DND-41 (cell line): Measurements from ENCODE around the gene CALR3.
A peak's percentile ranks its signal among the peaks of the same experiment; 100 is the strongest.

Experiments
- ATAC-seq: fragments of 200-7000 bp; cut with Tn5 transposase; 3 replicates; pipeline ENCODE4 v1.9.1; 2021; ENCODE audit warnings: low read depth; ENCODE audit not compliant: insufficient read depth
- DNase-seq: peaks from one replicate; pipeline ENCODE4 v3.0.0-alpha.2; 2020
- H2AFZ ChIP-seq: 2 replicates; pipeline ENCODE4 v1.6.0; 2012; ENCODE audit warnings: low read depth, low read length
- H3K27ac ChIP-seq: 2 replicates; pipeline ENCODE4 v1.5.1; 2012; ENCODE audit warnings: low read length, inconsistent platforms
- H3K27me3 ChIP-seq: fragments of 200-600 bp; sonication (generic); 2 replicates; pipeline ENCODE4 v1.6.0; 2012; ENCODE audit warnings: low read length, mild to moderate bottlenecking, inconsistent platforms; ENCODE audit not compliant: insufficient read depth, poor library complexity
- H3K36me3 ChIP-seq: 2 replicates; pipeline ENCODE4 v1.5.1; 2012; ENCODE audit warnings: low read length, inconsistent platforms; ENCODE audit not compliant: insufficient read depth
- H3K4me1 ChIP-seq: 2 replicates; pipeline ENCODE4 v1.5.1; 2012; ENCODE audit warnings: mild to moderate bottlenecking, low read length; ENCODE audit not compliant: insufficient read depth
- H3K4me2 ChIP-seq: 2 replicates; pipeline ENCODE4 v1.6.0; 2012; ENCODE audit warnings: mild to moderate bottlenecking, moderate library complexity, low read length, inconsistent platforms; ENCODE audit not compliant: insufficient read depth
- H3K4me3 ChIP-seq, 2 experiments: fragments of 200-600 bp in 1 of 2; shearing (Covaris generic) in 1 of 2; 2 replicates each; pipeline ENCODE4 v1.5.1; 2012 to 2016; ENCODE audit warnings: inconsistent platforms in 2 of 2, low read length in 2 of 2, mild to moderate bottlenecking in 2 of 2, low read depth in 1 of 2, moderate library complexity in 1 of 2
- H3K79me2 ChIP-seq: 2 replicates; pipeline ENCODE4 v1.6.0; 2012; ENCODE audit warnings: low read length, inconsistent platforms; ENCODE audit not compliant: insufficient read depth
- H3K9ac ChIP-seq: 2 replicates; pipeline ENCODE4 v1.6.0; 2012; ENCODE audit warnings: low read depth, mild to moderate bottlenecking, inconsistent platforms, low read length, moderate library complexity
- H3K9me3 ChIP-seq: 2 replicates; pipeline ENCODE4 v1.5.1; 2012; ENCODE audit warnings: low read length, moderate library complexity, mild to moderate bottlenecking, inconsistent platforms; ENCODE audit not compliant: insufficient read depth, severe bottlenecking
- H4K20me1 ChIP-seq: 2 replicates; pipeline ENCODE4 v1.6.0; 2012; ENCODE audit warnings: low read length; ENCODE audit not compliant: insufficient read depth
- EZH2 ChIP-seq: IDR thresholded peaks from 3 replicates; pipeline ENCODE4 v1.6.1; 2012; ENCODE audit warnings: borderline replicate concordance, low read depth, mild to moderate bottlenecking, moderate library complexity, low read length, inconsistent platforms; ENCODE audit not compliant: severe bottlenecking
- TF ChIP-seq, protein P1 (sequence below): IDR thresholded peaks from 2 replicates; pipeline ENCODE4 v1.5.1; 2012; ENCODE audit warnings: borderline replicate concordance, low read length, moderate library complexity, mild to moderate bottlenecking; ENCODE audit not compliant: poor library complexity, severe bottlenecking; ENCODE audit errors: extremely low read depth

The CALR3 gene

DNA sequence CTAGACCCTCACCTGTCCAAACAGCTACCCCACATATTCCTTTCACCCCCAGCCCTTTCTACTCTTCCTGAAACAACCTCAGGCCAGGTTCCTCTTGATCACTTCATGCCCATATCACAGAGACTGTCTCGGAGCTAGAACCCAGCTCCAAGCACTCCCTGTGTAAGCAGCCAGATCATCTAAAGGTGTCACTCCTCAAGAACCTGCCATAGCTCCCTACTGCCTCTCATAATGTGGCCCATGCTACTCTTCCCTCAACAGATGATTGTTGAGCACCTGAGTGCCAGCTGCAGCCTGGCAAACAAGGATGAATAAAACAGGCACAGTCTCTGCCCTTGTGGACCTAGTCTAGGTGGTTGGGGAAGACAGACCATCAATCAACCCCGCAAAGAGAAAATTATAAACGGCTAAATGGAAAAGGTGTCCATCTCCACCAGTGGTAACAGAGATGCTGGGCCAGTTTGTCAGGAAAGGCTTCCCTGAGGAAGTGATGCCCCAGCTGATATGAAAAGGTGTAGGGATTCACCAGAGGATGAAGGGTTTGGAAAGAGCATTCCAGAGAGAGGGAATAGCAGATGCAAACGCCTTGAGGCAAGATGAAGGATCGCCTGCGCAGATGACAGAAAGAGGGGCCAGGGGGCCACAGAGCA, 32.5 kb downstream of the CALR3 start:
- Histone ChIP-seq H3K4me3 (no peak overlapping the region), H2AFZ (no peak overlapping the region), H3K27me3 (no peaks in the 10 kb centered on the region), H3K27ac (peak overlapping the region; percentile 33; the same call in 1 of the 2 replicates), H3K36me3 (peaks cover 16% of the 10 kb centered on the region; the same call in 1 of the 2 replicates), H3K4me2 (no peak overlapping the region), H3K4me1 (no peaks in the 10 kb centered on the region), H3K9ac (0 out of 2 replicates have a peak overlapping the region, but pooled peaks have one; percentile 9), H3K79me2 (peaks cover 95% of the 10 kb centered on the region), H3K9me3 (no peaks in the 10 kb centered on the region), H4K20me1 (peaks cover 83% of the 10 kb centered on the region)
- ATAC-seq = no peak
- TF ChIP-seq EZH2 = no peak
- TF ChIP-seq, protein P1, sequence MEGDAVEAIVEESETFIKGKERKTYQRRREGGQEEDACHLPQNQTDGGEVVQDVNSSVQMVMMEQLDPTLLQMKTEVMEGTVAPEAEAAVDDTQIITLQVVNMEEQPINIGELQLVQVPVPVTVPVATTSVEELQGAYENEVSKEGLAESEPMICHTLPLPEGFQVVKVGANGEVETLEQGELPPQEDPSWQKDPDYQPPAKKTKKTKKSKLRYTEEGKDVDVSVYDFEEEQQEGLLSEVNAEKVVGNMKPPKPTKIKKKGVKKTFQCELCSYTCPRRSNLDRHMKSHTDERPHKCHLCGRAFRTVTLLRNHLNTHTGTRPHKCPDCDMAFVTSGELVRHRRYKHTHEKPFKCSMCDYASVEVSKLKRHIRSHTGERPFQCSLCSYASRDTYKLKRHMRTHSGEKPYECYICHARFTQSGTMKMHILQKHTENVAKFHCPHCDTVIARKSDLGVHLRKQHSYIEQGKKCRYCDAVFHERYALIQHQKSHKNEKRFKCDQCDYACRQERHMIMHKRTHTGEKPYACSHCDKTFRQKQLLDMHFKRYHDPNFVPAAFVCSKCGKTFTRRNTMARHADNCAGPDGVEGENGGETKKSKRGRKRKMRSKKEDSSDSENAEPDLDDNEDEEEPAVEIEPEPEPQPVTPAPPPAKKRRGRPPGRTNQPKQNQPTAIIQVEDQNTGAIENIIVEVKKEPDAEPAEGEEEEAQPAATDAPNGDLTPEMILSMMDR = no peak
- DNase-seq = no peak

DNA sequence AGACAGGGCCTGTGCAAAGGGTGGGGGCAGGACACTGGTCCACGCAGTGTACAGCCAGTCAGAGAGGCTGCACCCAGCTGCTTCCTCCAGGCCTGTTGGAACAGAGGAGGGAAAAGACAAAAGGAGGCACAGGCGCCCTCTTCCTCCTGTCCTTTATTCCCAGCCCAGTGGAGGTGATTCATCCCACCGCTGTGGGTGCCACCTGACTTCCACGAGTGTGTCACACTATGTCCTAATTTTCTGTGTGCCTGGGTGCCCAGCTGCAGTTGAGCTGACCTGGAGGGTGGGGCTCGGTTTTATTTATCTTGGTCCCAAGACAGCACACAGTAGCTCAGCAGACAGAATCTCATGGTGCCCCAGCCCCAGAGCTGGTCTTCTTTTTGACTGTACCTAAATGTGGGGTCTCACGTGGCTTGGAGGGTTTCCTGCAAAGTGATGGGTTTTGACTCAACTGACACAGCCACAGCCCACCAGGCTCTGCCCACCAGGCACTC, 33.2 kb downstream of the CALR3 start:
- no peaks in the 10 kb centered on the region for H3K4me1 ChIP-seq
- no peak for ATAC-seq
- no peak for DNase-seq
- H3K79me2 ChIP-seq = peaks cover 95% of the 10 kb centered on the region
- no peak overlapping the region for H3K4me2 ChIP-seq
- peaks cover 83% of the 10 kb centered on the region for H4K20me1 ChIP-seq
- no peak overlapping the region for H2AFZ ChIP-seq
- H3K36me3 ChIP-seq = peaks cover 16% of the 10 kb centered on the region; the same call in 1 of the 2 replicates
- no peak overlapping the region for H3K27ac ChIP-seq
- H3K9ac ChIP-seq = no peak overlapping the region
- no peaks in the 10 kb centered on the region for H3K9me3 ChIP-seq
- no peak for TF ChIP-seq EZH2
- TF ChIP-seq, protein P1 = no peak
- H3K4me3 ChIP-seq = no peak overlapping the region
- no peaks in the 10 kb centered on the region for H3K27me3 ChIP-seq

DNA sequence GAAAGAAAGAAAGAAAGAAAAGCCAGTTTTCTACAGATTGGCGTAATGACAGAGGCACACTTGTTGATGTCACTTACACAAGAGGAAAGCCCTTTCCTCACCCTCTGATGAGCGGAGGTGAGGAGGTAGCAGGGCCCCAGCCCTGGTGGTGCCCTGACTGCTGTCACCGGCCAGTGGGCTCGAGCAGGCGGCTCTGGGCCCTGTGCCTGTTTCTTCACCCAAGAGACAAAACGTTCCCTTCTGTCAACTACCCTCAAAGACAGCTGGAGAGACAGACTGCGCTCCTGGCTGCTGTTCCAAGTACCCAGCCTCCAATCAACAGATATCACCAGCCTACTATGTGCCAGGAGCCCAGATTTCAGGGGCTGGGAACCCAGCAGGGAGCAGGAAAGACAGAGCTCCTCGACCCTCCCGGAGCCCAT, 34.3 kb downstream of the CALR3 start:
- H3K9ac ChIP-seq = no peak overlapping the region
- no peaks in the 10 kb centered on the region for H3K4me1 ChIP-seq
- H3K27me3 ChIP-seq = no peaks in the 10 kb centered on the region
- TF ChIP-seq, protein P1 = no peak
- TF ChIP-seq EZH2 = no peak
- no peak for ATAC-seq
- H3K27ac ChIP-seq = no peak overlapping the region
- H3K9me3 ChIP-seq = no peaks in the 10 kb centered on the region
- H3K4me3 ChIP-seq = no peak overlapping the region
- H4K20me1 ChIP-seq = peaks cover 84% of the 10 kb centered on the region
- H3K79me2 ChIP-seq = peaks cover 95% of the 10 kb centered on the region
- H2AFZ ChIP-seq = no peak overlapping the region
- DNase-seq = no peak
- peaks cover 16% of the 10 kb centered on the region; the same call in 1 of the 2 replicates for H3K36me3 ChIP-seq
- no peak overlapping the region for H3K4me2 ChIP-seq
